NCI-H1092 (cell line): ENCODE results near the gene TAOK3.
"Not testable (repeated sequence)": the region's sequence is repeated elsewhere in the genome, so short reads cannot be mapped to it uniquely, and the experiment has no call there.

ENCODE experiments used
- DNase-seq: peaks from one replicate; lab custom pipeline; 2025; lab: John Stamatoyannopoulos, UW

Gene TAOK3

DNA sequence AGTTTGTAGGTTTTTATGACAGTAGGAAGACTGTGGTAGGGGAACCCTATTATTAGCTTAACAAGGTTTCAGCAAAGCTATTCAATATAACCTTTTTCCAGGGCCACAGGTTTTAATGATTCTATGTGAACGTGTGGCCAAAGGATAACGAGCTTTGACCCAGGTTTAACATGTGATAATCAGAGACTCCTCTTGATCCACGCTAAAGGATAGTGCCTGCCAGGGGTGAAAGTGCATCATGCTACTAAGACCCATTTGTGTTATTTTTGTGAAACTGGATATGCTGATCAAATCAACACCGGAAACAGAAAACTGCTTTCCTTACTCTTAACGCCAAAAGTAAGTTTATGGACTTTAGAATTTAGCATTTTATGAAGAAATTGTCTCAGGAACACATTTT lies 909 bp upstream of the TAOK3 start:
- no peak for DNase-seq

DNA sequence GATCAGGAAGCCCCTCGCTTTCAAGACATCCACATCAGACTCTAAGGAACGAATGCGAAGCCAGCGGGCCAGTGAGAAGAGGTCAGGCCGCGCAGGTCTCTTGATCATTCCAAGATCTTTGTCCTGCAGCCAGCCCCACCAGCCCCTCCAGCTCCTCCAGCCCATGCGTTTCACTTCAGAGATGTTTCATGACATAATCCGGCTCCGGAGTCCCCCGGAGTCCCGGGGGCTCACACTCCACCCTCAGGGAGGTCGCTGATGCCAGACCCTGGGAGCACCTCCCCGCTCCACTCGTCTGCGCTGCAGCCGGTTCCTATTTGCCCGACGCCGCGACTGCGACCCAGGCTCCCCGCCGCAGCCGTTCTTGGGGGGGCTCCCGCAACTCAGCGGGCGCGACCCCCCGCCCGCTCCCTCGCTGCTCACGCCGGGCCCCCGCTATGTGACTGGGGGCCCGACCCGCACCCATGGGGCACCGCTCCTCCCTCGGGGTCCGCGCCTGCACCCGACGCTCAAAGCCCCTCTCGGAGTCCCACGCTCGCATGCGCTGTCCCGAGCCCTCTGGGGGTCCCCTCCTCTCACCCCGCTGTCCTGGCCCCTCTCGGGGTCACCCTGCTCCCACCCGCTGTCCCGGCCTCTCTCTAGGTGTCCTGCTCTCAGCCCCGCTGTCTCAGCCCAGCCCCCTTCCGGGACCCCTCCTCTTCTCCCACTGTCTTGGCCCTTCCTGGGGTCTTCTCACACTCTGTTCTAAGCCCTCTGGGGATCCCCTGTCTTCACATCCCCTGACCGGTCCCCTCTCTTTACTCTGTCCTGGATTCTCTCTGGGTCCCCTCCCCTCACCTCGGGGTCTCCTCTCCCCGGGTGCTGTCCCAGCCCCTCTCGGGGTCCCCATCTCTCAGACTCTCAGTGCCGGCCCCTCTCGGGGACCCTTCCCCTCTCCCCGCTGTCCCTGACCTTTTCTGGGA lies 1.1 kb downstream of the TAOK3 start:
- DNase-seq, result no peak

DNA sequence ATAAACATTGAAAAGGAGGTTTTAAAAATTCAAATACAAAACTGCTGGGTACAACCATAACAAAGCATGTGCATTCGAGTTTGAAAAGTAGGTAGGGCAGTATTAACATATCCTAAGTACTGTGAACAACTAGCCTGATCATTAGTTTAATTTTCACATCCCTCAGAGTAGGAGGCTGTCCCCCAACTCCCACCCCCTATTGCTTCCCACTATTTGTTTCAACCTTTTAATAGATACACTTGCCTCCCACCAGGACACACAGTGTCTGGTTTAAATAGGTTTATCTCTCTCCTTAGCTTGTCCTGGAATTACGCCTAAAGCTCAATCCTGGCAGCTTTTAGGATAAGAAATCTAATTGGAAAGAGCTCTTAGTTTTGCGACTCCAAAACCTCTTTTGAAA lies 2.1 kb downstream of the TAOK3 start:
- no peak for DNase-seq

DNA sequence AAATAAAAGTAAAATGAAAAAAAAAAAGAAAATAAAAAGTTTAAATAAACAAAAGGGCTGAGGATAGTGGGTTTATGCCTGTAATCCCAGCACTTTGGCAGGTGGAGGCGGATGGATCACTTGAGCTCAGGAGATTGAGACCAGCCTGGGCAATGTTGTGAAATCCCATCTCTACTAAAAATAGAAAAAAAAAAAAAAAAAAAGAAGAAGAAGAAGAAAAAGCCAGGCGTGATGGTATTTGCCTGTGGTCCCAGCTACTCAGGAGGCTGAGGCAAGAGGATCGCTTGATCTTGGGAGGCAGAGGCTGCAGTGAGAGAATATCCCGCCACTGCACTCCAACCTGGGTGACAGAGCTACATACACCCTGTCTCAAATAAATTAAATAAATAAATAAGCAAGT lies 3.9 kb downstream of the TAOK3 start:
- DNase-seq, result no peak

DNA sequence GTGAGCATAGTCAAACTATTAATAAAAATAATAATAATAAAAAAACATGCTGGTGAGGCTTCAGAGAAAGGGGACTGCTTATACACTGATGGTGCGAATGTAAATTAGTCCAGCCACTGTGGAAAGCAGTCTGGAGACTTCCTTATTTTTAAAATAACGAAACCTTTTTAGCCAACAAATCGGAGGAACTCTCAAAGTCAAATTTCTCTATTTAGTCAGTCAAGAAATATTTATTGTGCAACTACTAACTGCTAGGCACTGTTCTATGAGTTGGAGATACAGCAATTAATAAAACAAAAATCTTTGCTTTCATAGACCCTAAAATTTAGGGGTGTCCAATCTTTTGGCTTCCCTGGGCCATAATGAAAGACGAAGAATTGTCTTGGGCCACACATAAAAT lies 10.8 kb downstream of the TAOK3 start:
- DNase-seq, result no peak

DNA sequence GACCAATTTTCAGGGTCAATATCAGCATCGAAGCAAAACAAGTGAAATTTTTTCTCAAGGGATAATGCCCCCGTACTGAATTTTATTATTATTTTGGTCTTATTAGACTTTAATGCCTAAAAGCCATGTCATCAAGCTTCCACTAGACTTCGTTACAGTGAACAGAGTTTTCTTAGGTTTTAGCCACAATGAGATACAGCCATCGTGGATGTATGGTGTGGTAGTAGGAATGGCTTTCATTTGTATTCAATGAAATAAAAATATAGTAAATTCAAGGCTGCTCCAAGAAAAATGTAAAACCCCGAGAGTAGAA lies 11.7 kb downstream of the TAOK3 start:
- no peak for DNase-seq

DNA sequence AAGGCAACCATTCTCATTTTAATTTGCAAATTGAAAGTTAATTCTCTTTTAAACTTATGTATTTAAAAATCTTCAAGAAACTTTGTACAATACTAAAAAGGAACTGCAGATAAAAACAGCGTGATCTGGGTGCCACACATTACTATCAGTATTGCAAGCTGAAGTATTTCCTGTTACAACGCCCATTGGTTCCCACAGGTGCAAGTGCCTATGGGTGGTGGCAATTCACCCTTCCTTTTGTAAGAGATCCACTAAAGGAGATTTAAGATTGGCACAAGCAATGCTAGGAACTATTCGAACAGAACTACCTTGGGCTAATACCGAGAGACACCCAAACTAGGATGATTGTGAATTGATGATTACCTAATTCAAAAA lies 13.2 kb downstream of the TAOK3 start:
- DNase-seq, result no peak

DNA sequence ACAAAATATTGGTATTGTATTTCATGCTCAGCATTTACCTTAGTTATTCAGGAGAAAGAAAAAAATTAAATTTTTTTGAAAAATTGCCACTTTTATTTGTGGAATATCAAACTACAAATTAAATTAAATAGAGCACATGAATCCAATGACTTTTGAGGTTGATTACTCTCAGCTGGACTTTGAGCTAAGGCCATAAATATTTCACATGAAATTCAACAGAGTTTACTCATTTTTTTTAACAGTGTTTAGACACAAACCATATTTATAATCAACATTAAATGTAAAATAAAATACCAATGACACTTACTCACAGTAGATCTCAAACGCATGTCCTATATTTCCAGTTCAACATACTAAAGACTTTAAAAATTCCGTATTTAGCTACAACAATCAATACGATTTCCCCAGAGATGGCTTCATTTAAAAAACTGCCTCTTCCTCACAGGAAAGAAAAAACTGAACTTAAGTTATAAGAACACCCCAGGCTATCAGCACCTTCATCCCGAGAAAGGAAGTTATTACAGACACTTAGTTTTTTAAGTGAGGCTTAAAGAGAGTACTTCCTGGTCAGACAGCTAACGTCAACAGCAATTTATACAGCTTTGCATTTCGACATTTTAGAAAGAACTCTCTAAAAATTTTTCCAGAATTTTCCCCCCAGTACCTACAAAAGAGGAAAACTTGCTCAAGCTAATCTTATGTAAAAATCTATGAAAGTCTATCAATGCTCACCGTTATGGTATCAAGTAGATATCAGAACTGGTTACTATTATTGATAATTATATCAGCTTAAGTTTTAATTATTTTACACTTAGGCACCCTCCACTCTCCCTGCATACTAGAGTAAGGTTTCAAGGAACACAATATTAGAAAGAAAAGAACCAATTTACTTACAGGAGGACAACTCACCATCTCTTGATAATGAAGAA lies 13.8 kb downstream of the TAOK3 start:
- DNase-seq, result no peak

DNA sequence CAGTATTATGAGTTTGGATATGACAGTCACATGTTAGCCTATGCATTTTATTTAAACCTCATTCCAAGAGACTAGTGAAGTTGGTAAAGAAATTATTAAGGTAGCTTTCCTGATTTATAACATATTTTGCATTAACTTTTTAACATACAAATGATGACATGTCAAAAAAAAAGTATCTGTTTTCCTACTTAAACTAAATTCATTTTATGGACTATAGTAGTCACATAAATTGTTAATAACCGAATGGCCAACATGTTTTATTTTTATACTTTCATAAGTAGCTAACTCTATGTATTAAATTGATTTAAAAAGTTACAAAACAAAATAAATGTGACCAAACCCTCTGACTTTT lies 14.7 kb downstream of the TAOK3 start:
- no peak for DNase-seq

DNA sequence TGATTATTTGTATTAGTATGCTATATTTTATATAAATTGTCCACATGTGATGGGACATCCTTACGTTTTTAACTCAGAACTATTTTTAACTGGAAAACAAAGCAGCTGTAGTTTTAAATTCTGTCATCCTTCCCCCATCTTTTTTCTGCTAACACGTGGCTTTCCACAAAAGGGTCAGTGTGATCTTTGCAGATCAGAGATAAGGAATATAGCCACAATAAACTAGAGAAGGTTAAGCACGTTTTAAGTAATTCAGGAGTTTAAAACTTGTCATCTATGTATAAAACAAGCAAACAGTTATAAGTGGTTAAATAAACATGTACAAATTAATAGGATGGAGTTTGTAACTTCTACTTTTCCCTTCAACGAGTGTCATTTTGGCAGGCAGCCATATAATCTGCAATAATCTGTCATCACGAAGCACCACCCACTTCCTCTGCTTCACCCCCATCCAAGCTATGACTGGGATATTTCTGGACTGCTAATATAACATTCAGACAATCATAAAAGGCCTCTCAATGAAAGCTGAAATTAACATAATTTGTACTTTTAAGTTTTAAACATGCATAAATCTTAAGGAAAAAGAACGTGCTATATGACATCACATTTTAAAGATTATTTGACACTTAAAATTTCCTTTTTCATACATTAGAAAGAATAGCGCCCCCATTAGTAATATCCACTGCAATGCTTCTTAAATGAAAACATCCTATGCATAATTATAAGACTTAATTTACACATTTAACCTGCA lies 15.3 kb downstream of the TAOK3 start:
- no peak for DNase-seq

DNA sequence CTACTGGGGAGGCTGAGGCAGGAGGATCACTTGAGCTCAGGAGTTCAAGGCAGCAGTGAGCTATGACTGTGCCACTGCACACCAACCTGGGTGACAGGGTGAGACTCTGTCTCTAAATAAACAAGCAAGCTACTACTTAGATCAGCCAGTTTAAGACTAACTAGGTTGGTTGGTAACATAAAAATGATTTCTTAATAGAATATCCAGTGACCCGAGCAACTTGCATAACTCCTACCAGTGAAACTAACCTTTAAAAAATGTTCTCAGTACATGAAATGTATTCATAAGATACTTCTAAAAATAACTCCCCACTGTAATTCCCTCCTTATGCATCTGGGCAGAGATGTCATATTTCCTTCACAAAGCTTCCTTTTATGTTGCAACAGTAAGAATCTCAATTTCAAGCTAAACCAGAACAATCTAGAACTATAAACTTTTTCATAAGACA lies 15.9 kb downstream of the TAOK3 start:
- DNase-seq, result no peak

DNA sequence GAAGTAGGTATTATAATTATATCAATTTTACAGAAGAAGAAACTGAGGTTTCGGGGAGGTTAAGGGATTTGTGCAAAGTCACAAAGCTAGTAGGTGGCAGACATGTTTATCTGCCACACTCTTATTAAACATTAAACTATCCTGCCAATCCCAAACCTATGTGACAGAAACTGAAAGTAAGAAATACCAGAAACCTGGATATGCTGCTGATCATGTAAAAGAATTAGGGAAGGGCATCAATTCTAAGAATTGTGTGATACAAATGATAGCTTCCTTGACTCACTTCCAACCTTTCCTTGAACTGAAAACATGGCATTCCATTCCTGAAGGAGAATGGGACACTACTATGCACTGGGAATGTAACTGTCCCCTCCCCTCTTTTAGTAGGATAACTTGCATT lies 16.9 kb downstream of the TAOK3 start:
- no peak for DNase-seq

DNA sequence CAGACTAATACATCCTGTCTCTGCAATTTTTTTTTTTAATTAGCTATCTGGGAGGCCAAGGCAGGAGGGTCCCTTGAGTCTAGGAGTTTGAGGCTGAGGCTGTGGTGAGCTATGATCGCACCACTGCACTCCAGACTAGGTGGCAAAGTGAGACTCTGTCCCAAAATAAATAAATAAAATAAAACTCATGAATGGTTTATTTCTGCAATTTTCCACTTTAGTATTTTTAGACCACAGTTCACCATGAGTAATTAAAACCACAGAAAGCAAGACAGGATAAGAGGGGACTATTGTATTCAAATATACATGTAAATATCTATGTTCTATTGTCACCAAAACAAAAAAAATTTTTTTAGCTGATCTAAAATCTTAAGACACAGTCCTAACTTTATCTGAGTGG lies 17.8 kb downstream of the TAOK3 start:
- no peak for DNase-seq

DNA sequence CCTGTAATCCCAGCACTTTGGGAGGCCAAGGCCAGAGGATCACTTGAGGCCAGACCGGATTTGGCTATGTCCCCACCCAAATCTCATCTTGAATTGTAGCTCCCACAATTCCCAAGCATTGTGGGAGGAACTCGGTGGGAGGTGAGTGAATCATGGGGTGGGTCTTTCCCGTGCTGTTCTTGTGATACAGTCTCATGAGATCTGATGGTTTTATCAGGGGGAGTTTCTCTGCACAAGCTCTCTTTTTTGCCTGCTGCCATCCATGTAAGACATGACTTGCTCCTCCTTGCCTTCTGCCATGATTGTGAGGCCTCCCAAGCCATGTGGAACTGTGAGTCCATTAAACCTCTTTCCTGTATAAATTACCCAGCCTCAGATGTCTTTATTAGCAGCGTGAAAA lies 18.2 kb downstream of the TAOK3 start:
- DNase-seq, result not testable (repeated sequence)

DNA sequence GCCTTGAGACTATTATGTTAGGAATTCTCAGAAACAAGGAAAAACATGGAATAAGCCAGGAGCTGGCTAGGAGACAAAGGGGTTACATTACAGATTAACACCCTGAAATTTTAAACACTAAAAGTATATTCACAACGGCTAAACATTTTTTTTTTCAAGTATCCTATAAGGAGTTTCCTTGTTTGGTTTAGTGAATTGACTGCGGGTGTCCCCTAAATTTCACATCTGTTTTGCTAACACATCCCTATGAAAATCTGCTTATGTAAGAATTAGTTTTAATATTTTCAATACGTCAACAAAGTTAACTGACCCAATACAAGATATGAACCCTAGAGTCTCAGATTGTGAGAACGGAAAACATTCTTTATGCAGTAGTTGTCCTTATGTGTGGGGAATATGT lies 19.0 kb downstream of the TAOK3 start:
- DNase-seq, result no peak

DNA sequence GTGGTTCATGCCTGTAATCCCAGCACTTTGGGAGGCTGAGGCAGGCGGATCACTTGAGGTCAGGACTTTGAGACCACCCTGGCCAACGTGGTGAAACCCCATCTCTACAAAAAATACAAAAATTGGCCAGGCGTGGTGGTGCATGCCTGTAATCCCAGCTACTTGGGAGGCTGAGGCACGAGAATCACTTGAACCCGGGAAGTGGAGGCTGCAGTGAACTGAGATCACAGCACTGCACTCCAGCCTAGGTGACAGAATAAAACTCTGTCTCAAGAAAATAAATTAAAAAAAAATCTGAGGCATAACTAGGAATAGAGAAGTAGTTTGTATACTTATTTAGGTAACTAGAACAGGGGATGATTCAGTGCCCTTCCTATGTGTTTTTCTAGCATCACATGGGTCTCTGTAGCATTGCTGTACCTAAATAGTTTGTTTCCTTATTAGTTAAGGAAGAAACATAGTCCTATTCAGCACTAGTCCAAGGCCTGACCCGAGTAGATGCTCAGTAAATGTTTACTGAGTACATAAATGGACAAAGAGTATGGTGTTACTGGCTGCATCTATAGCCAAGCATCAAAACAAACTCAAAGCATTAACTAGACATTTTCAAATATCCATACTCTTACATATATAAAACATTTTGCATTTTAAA lies 21.7 kb downstream of the TAOK3 start:
- no peak for DNase-seq

DNA sequence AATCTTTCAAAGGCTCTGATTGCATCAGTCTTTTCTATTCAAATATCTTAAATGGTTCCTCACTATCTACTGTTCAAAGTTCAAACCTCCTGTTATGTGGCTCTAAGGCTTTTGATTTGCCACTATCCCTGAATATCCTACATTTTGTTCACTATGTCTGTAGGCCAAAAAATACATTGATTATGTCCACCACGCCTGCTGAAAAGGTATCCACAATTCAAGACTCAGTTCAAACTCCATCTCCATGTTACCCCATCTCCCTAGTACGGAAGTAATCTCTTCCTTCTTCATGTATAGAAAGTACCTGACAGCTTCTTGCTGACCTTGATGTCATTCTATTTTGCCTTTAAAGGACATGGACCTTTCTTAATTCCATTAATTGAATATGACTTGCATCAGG lies 24.8 kb downstream of the TAOK3 start:
- no peak for DNase-seq

DNA sequence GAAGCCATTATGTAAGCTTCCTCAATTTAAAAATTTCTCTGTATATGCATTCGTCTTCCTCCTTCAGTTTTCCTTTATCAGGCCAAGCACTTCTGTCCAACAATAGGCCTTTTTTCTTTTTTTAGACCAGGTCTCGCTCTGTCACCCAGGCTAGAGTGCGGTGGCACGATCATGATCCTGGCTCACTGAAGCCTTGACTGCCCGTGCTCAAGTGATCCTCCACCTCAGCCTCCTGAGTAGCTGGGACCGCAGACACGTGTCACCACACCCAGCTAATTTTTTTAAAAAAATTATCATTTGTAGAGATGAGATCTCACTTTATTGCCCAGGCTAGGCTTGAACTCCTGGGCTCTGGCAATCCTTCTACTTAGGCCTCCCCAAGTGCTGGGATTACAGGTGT lies 25.8 kb downstream of the TAOK3 start:
- no peak for DNase-seq

DNA sequence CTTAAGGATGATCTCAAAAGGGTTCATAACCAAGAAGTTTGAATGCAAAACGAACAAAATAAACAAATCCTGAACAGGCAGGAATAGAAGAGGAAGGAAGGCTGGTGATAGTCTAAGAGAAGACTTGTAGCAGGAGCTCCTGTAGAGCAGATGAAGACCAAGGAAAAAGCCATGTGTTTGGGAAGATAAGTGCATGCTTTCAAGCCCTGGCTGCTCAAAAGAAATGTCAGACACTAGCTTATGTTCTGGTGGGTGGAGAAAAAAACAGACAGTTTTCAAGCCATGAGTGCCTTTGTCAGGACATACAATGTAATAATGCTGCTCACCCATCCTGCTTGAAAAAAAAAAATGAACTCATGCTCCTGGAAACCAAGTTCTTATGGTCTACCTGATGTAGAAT lies 27.4 kb downstream of the TAOK3 start:
- no peak for DNase-seq

DNA sequence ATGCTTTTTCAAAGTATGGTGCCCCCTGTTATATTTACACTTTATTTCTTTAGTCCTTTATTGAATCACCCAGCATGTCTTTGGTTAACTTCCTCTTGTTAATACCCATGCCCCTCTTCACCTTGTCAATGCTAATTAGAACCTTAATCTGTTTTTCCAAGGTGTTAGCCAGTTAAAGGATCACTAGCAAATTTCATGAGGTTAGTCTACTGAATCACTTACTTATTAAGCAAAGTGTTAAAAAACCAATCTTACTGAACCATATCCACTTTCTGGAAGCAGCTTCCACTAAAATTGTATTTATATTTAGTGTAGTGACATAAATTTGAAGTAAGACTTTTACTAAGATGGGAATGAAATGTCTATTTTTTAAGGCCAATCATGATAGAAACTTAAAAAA lies 27.9 kb downstream of the TAOK3 start:
- DNase-seq, result no peak

DNA sequence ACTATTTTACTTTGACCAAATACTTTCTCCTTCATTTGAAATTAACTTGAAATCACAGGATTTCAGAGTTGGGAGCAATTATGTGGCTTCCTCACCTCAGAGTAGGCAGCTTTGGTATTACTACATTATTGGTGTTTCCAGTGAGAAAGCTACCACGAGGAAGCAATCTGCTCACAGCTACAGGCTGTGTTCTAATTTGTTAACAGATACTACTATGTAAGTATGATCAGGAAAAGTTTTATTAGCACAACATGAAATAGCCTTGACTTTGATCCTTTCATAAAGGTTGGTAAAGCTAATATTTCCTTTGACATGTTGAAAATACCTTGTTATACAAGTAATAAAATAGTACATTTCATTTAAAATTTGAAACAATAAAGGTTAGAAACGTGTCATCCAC lies 30.6 kb downstream of the TAOK3 start:
- DNase-seq, result no peak

DNA sequence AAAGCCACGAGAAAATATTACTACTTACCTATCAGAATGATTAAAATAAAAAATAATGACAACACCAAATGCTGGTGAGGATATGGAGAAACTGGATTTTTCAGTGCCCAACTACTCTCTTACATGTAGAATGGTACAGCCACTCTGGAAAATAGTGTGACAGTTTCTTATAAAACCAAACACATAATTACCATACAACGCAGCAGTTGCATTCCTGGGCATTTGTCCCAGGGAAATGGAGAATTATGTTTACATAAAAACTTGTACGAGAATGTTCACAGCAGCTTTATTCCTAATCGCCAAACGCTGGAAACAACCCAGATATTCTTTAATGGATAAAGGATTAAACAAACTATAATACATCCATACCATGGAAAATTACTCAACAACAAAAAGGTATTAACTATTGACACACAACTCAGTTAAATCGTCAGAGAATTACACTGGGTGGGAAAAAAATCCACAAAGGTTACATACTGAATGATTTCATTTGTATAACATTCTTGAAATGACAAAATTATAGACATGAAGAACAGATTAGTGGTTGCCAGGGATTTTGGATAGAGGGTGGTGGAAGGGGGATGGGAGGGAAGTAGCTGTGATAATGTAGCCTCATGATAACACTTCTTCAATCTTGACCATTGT lies 35.4 kb downstream of the TAOK3 start:
- DNase-seq, result no peak
